ENCODE data around the gene MAPK8. TPM values are rescaled to one million over a fixed set of nuclear protein-coding genes. Genes with fewer than 3 reads are reported as not detected.

MAPK8 gene
- total and polyA plus RNA-seq, 4 donors, result 9.1 to 142 (median 24.2) TPM

Other genes with a start within 250 kb of the MAPK8 start
- 10 to 100 TPM; 11.3 to 26.7 TPM for gene FRMPD2, start 32.0 kb upstream of the MAPK8 start, total RNA-seq
- 1 to 10 TPM; 1.8 to 2.7 TPM for gene FRMPD2, start 32.0 kb upstream of the MAPK8 start, polyA plus RNA-seq